WTC11 (cell line): ENCODE results near the gene MASP2. TPM values are rescaled to one million over a fixed set of nuclear protein-coding genes. Genes with fewer than 3 reads are reported as not detected.

Experiments used
- ATAC-seq: fragments of 200-7000 bp; cut with Tn5 transposase; 2 replicates; pipeline ENCODE4 v1.10.0; 2021; ENCODE audit warnings: mild to moderate bottlenecking, moderate library complexity
- CTCF ChIA-PET: fragments of 300-600 bp; sonication (Branson Sonifier 250); formaldehyde crosslinking; loops from one replicate; lab custom pipeline; 2021; ENCODE audit warnings: antibody characterized with exemption; lab: Charles Lee
- POLR2A ChIA-PET: fragments of 350-600 bp; sonication (Branson Sonifier 250); formaldehyde crosslinking; loops from one replicate; lab custom pipeline; 2021; ENCODE audit warnings: antibody characterized with exemption; lab: Charles Lee
- DNase-seq: peaks from one replicate; pipeline ENCODE4 v3.0.0; 2021; ENCODE audit warnings: low spot score
- H3K27ac Mint-ChIP-seq: 2 replicates; pipeline ENCODE4 v1.8.0; 2021; ENCODE audit warnings: mixed read lengths
- H3K27me3 Mint-ChIP-seq: 2 replicates; pipeline ENCODE4 v1.8.0; 2021; ENCODE audit warnings: low read depth, mild to moderate bottlenecking, moderate library complexity, mixed read lengths
- H3K36me3 Mint-ChIP-seq: 2 replicates; pipeline ENCODE4 v1.8.0; 2021; ENCODE audit warnings: mixed read lengths
- H3K4me1 Mint-ChIP-seq: 2 replicates; pipeline ENCODE4 v1.8.0; 2022; ENCODE audit warnings: mixed read lengths
- H3K4me3 Mint-ChIP-seq: 2 replicates; pipeline ENCODE4 v1.8.0; 2021; ENCODE audit warnings: mild to moderate bottlenecking, moderate library complexity, mixed read lengths
- H3K9me3 Mint-ChIP-seq: 2 replicates; pipeline ENCODE4 v1.8.0; 2021; ENCODE audit warnings: mixed read lengths
- AR ChIP-seq: fragments of 250-450 bp; sonication (Bioruptor Pico); IDR thresholded peaks from 2 replicates; pipeline ENCODE4 v1.9.0; 2021; ENCODE audit warnings: mild to moderate bottlenecking
- ATF2 ChIP-seq: sonication (generic); formaldehyde crosslinking; IDR thresholded peaks from 2 replicates; pipeline ENCODE4 v1.8.1; 2022; ENCODE audit warnings: low read depth, missing genetic modification reagents, borderline replicate concordance
- E2F5 ChIP-seq: sonication (generic); formaldehyde crosslinking; IDR thresholded peaks from 2 replicates; pipeline ENCODE4 v1.8.1; 2022; ENCODE audit warnings: mild to moderate bottlenecking, moderate library complexity, missing genetic modification reagents
- ELF4 ChIP-seq: sonication (generic); formaldehyde crosslinking; IDR thresholded peaks from 2 replicates; pipeline ENCODE4 v1.8.1; 2022; ENCODE audit warnings: low read depth, mild to moderate bottlenecking, moderate library complexity, missing genetic modification reagents
- ERG ChIP-seq: fragments of 250-450 bp; sonication (Bioruptor Pico); IDR thresholded peaks from 2 replicates; pipeline ENCODE4 v1.8.0; 2021; ENCODE audit warnings: mild to moderate bottlenecking
- FOXP1 ChIP-seq: sonication (generic); formaldehyde crosslinking; IDR thresholded peaks from 2 replicates; pipeline ENCODE4 v1.8.0; 2022; ENCODE audit warnings: missing genetic modification reagents, mild to moderate bottlenecking, moderate library complexity, borderline replicate concordance
- HMGA2 ChIP-seq: fragments of 250-450 bp; sonication (Bioruptor Pico); IDR thresholded peaks from 2 replicates; pipeline ENCODE4 v1.4.0; 2021; ENCODE audit warnings: mild to moderate bottlenecking, moderate library complexity
- KAT7 ChIP-seq: sonication (generic); formaldehyde crosslinking; IDR thresholded peaks from 2 replicates; pipeline ENCODE4 v1.8.1; 2023; ENCODE audit warnings: missing genetic modification reagents, mild to moderate bottlenecking, borderline replicate concordance
- NR1H2 ChIP-seq: sonication (generic); formaldehyde crosslinking; IDR thresholded peaks from 2 replicates; pipeline ENCODE4 v1.9.0; 2021; ENCODE audit warnings: mild to moderate bottlenecking, moderate library complexity, missing genetic modification reagents
- PRRX2 ChIP-seq: fragments of 250-450 bp; sonication (Bioruptor Pico); IDR thresholded peaks from 2 replicates; pipeline ENCODE4 v1.8.0; 2021; ENCODE audit warnings: mild to moderate bottlenecking
- SMAD3 ChIP-seq: sonication (generic); formaldehyde crosslinking; IDR thresholded peaks from 2 replicates; pipeline ENCODE4 v1.8.0; 2022; ENCODE audit warnings: missing genetic modification reagents, mild to moderate bottlenecking, borderline replicate concordance
- TCF7 ChIP-seq: sonication (generic); formaldehyde crosslinking; IDR thresholded peaks from 2 replicates; pipeline ENCODE4 v1.8.0; 2022; ENCODE audit warnings: mild to moderate bottlenecking, low read depth, missing genetic modification reagents, moderate library complexity
- ZBTB21 ChIP-seq: sonication (generic); formaldehyde crosslinking; IDR thresholded peaks from 2 replicates; pipeline ENCODE4 v1.8.1; 2023; ENCODE audit warnings: mild to moderate bottlenecking, missing genetic modification reagents, borderline replicate concordance
- ZNF121 ChIP-seq: sonication (generic); formaldehyde crosslinking; IDR thresholded peaks from 2 replicates; pipeline ENCODE4 v1.8.0; 2023; ENCODE audit warnings: missing genetic modification reagents
- total RNA-seq: library from RNA; stranded (reverse); gene quantifications from 3 replicates; pipeline ENCODE4 v1.2.3, GENCODE V29; 2021
- TF ChIP-seq, protein P1 (sequence below): sonication (generic); formaldehyde crosslinking; IDR thresholded peaks from 2 replicates; pipeline ENCODE4 v1.8.0; 2023; ENCODE audit warnings: missing genetic modification reagents, mild to moderate bottlenecking, borderline replicate concordance
- TF ChIP-seq, protein P2 (sequence below): sonication (generic); formaldehyde crosslinking; IDR thresholded peaks from 2 replicates; pipeline ENCODE4 v1.8.0; 2023; ENCODE audit warnings: missing genetic modification reagents
- TF ChIP-seq, protein P3 (sequence below): fragments of 250-450 bp; sonication (Bioruptor Pico); IDR thresholded peaks from 2 replicates; pipeline ENCODE4 v1.9.0; 2021; ENCODE audit warnings: mild to moderate bottlenecking, borderline replicate concordance

Gene MASP2
- total RNA-seq, 1 experiment from 2014 or later: 0.57 TPM

DNA sequence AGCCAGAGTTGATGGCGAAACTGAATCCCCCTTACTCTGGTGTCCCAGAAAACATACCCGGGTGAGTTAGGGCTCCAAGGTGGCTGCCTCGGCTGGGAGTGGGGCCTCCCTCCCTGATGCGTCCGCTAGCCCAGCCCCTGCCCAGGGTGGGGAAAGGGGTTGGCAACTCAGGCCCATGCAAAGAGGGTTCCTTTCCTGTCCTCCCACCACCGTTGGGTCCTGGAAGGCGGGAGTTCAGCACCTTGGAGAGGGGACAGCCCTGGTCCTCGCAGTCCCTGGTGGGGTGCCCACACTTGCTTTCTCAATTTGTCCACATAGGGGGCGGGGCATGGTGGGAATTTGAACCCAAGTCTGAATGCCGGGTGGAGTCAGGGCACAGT, 6.7 kb upstream of the MASP2 start (continued):
- TF ChIP-seq, protein P1, sequence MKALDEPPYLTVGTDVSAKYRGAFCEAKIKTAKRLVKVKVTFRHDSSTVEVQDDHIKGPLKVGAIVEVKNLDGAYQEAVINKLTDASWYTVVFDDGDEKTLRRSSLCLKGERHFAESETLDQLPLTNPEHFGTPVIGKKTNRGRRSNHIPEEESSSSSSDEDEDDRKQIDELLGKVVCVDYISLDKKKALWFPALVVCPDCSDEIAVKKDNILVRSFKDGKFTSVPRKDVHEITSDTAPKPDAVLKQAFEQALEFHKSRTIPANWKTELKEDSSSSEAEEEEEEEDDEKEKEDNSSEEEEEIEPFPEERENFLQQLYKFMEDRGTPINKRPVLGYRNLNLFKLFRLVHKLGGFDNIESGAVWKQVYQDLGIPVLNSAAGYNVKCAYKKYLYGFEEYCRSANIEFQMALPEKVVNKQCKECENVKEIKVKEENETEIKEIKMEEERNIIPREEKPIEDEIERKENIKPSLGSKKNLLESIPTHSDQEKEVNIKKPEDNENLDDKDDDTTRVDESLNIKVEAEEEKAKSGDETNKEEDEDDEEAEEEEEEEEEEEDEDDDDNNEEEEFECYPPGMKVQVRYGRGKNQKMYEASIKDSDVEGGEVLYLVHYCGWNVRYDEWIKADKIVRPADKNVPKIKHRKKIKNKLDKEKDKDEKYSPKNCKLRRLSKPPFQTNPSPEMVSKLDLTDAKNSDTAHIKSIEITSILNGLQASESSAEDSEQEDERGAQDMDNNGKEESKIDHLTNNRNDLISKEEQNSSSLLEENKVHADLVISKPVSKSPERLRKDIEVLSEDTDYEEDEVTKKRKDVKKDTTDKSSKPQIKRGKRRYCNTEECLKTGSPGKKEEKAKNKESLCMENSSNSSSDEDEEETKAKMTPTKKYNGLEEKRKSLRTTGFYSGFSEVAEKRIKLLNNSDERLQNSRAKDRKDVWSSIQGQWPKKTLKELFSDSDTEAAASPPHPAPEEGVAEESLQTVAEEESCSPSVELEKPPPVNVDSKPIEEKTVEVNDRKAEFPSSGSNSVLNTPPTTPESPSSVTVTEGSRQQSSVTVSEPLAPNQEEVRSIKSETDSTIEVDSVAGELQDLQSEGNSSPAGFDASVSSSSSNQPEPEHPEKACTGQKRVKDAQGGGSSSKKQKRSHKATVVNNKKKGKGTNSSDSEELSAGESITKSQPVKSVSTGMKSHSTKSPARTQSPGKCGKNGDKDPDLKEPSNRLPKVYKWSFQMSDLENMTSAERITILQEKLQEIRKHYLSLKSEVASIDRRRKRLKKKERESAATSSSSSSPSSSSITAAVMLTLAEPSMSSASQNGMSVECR (CRISPR knock-in tag): 0 out of 2 replicates have a peak, but pooled peaks have one; percentile 62
- no peak for TF ChIP-seq FOXP1 (CRISPR knock-in tag)
- no peak for TF ChIP-seq ERG (CRISPR knock-in tag)
- TF ChIP-seq ZNF121 (CRISPR knock-in tag): peak; percentile 31; the same call in 1 of the 2 replicates
- TF ChIP-seq PRRX2 (CRISPR knock-in tag): no peak
- 0 out of 2 replicates have a peak, but pooled peaks have one; percentile 19 for TF ChIP-seq ZBTB21 (CRISPR knock-in tag)
- no peak for TF ChIP-seq TCF7
- TF ChIP-seq SMAD3 (CRISPR knock-in tag): peak; percentile 72

DNA sequence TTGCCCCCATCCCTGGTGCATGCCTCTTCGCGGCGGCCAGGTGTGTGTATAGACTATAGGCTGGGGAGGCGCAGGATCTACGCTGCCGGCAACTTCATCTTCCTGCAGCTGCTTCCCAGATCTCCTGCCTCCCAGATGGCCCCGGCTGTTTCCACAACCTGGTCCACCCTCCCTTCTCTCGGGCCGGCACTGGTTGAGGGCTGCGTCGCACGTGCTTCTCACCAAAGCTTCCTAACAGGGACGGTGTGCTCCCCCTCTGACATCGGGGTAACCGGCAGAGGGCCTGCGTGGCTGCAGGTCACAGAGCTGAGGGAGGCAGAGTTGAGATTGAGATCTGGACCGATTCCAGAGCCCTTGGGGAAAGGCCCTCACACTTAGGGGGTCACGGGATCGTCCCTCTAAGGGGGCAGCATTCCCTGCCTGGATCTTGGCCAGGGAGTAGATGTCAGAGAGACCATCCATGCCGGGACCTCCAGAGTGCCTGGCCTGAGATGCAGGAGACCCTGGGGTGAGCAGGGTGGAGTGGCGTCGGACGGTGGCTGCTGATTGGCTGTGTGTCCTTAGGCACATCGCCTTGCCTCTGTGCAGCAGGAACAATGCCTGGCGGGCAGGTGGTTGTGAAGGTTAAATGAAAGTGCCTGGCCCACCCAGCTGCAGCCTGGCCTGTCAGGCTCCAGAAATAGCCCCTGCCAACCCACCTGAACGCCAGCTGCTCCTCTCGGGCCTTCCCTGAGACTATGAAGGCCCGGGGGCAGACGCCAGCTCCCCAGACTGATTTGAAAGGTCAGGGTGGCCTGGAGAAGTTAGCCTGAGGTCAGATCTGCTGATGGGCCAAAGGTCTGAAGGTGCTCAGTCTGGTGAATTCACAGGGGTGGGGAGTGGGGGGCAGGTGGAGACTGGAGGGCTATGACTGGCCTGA, 6.1 kb upstream of the MASP2 start:
- ATAC-seq (peak; percentile 72), DNase-seq (no peak)
- Mint-ChIP-seq H3K27ac (no peak overlapping the region), H3K9me3 (no peaks in the 10 kb centered on the region), H3K4me1 (peaks cover 20% of the 10 kb centered on the region), H3K36me3 (peaks cover 16% of the 10 kb centered on the region), H3K27me3 (no peaks in the 10 kb centered on the region), H3K4me3 (no peak overlapping the region)
- ChIA-PET CTCF (interaction anchor here (1.0 to 6.6 kb wide), 6 partner anchors 7 to 49 kb away, joined by 3 to 59 read pairs (median 6); no protein-coding TSS in a partner anchor), POLR2A (interaction anchor here (0.6 to 1.6 kb wide), 4 partner anchors 15 to 218 kb away, joined by 3 to 6 read pairs (median 3); no protein-coding TSS in a partner anchor)
- TF ChIP-seq E2F5 (CRISPR knock-in tag): no peak
- TF ChIP-seq KAT7: peak; percentile 37; the same call in 1 of the 2 replicates
- TF ChIP-seq, protein P2, sequence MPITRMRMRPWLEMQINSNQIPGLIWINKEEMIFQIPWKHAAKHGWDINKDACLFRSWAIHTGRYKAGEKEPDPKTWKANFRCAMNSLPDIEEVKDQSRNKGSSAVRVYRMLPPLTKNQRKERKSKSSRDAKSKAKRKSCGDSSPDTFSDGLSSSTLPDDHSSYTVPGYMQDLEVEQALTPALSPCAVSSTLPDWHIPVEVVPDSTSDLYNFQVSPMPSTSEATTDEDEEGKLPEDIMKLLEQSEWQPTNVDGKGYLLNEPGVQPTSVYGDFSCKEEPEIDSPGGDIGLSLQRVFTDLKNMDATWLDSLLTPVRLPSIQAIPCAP (CRISPR knock-in tag): peak; percentile 72
- TF ChIP-seq AR (CRISPR knock-in tag): no peak
- TF ChIP-seq ATF2: no peak
- TF ChIP-seq ELF4 (CRISPR knock-in tag): no peak
- no peak for TF ChIP-seq SMAD3 (CRISPR knock-in tag)
- TF ChIP-seq, protein P3, sequence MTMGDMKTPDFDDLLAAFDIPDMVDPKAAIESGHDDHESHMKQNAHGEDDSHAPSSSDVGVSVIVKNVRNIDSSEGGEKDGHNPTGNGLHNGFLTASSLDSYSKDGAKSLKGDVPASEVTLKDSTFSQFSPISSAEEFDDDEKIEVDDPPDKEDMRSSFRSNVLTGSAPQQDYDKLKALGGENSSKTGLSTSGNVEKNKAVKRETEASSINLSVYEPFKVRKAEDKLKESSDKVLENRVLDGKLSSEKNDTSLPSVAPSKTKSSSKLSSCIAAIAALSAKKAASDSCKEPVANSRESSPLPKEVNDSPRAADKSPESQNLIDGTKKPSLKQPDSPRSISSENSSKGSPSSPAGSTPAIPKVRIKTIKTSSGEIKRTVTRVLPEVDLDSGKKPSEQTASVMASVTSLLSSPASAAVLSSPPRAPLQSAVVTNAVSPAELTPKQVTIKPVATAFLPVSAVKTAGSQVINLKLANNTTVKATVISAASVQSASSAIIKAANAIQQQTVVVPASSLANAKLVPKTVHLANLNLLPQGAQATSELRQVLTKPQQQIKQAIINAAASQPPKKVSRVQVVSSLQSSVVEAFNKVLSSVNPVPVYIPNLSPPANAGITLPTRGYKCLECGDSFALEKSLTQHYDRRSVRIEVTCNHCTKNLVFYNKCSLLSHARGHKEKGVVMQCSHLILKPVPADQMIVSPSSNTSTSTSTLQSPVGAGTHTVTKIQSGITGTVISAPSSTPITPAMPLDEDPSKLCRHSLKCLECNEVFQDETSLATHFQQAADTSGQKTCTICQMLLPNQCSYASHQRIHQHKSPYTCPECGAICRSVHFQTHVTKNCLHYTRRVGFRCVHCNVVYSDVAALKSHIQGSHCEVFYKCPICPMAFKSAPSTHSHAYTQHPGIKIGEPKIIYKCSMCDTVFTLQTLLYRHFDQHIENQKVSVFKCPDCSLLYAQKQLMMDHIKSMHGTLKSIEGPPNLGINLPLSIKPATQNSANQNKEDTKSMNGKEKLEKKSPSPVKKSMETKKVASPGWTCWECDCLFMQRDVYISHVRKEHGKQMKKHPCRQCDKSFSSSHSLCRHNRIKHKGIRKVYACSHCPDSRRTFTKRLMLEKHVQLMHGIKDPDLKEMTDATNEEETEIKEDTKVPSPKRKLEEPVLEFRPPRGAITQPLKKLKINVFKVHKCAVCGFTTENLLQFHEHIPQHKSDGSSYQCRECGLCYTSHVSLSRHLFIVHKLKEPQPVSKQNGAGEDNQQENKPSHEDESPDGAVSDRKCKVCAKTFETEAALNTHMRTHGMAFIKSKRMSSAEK (CRISPR knock-in tag): 0 out of 2 replicates have a peak, but pooled peaks have one; percentile 25
- TF ChIP-seq HMGA2 (CRISPR knock-in tag): no peak
- TF ChIP-seq NR1H2 (CRISPR knock-in tag): no peak
- TF ChIP-seq TCF7: no peak
